ENCODE data around the gene NDST1.

GRCh38 chr5:150603491-150603890 is 95.6 kb downstream of the NDST1 start:
- TF ChIP-seq POLR2AphosphoS5 (IDR thresholded peaks at IDR 0.05), result no peak
- TF ChIP-seq CTCF (IDR thresholded peaks at IDR 0.05), result no peak
